Stimulated activated CD4-positive, alpha-beta T cell treated with anti-CD3 and anti-CD28 coated beads, Interleukin-15, amount 100 ng/mL, for 48 hours (primary cell): ENCODE data around the gene SLC38A6.

Experiments used
- DNase-seq, 2 donors: peaks; one replicate each; pipeline ENCODE4 v3.0.0-alpha.2; 2020; ENCODE audit warnings: low read depth in 2 of 2

Gene SLC38A6

GRCh38 chr14:60977847-60978246 lies 3.2 kb upstream of the SLC38A6 start:
- no peak for DNase-seq

- no peak for DNase-seq
Measured at GRCh38 chr14:60981633-60982455, 799 bp downstream of the SLC38A6 start.

GRCh38 chr14:60984196-60984595 lies 3.2 kb downstream of the SLC38A6 start:
- DNase-seq, result no peak

GRCh38 chr14:60986500-60986899 lies 5.5 kb downstream of the SLC38A6 start:
- no peak for DNase-seq

GRCh38 chr14:60989599-60989998 lies 8.6 kb downstream of the SLC38A6 start:
- no peak for DNase-seq

- DNase-seq, result no peak
Measured at GRCh38 chr14:60998617-60999016, 17.6 kb downstream of the SLC38A6 start.

- DNase-seq, result no peak
Measured at GRCh38 chr14:60999536-60999935, 18.5 kb downstream of the SLC38A6 start.

- no peak for DNase-seq
Measured at GRCh38 chr14:61003571-61003970, 22.5 kb downstream of the SLC38A6 start.

- no peak for DNase-seq
Measured at GRCh38 chr14:61019537-61019936, 38.5 kb downstream of the SLC38A6 start.

- peak; percentile 14 to 19 for DNase-seq
Measured at GRCh38 chr14:61025251-61026223, 44.5 kb downstream of the SLC38A6 start.

GRCh38 chr14:61026526-61026925 lies 45.5 kb downstream of the SLC38A6 start:
- no peak for DNase-seq

- no peak for DNase-seq
Measured at GRCh38 chr14:61031026-61031425, 50.0 kb downstream of the SLC38A6 start.

- DNase-seq, result no peak
Measured at GRCh38 chr14:61033054-61033453, 52.0 kb downstream of the SLC38A6 start.

- no peak for DNase-seq
Measured at GRCh38 chr14:61033855-61034254, 52.8 kb downstream of the SLC38A6 start.

GRCh38 chr14:61034416-61035120 lies 53.5 kb downstream of the SLC38A6 start:
- no peak for DNase-seq

GRCh38 chr14:61037215-61037614 lies 56.2 kb downstream of the SLC38A6 start:
- DNase-seq, result no peak

- DNase-seq, result no peak
Measured at GRCh38 chr14:61041704-61042103, 60.7 kb downstream of the SLC38A6 start.

GRCh38 chr14:61042220-61042619 lies 61.2 kb downstream of the SLC38A6 start:
- DNase-seq, result no peak

- DNase-seq, result no peak
Measured at GRCh38 chr14:61043506-61043905, 62.5 kb downstream of the SLC38A6 start.

- DNase-seq, result no peak
Measured at GRCh38 chr14:61047021-61047420, 66.0 kb downstream of the SLC38A6 start.

- no peak for DNase-seq
Measured at GRCh38 chr14:61048640-61049039, 67.6 kb downstream of the SLC38A6 start.

- DNase-seq, result no peak
Measured at GRCh38 chr14:61050417-61050816, 69.4 kb downstream of the SLC38A6 start.
